Measurements from ENCODE around the gene COL9A3.

GRCh38 chr20:62887860-62888239 is 71.0 kb downstream of the COL9A3 start:
- TF ChIP-seq CTCF (IDR thresholded peaks at IDR 0.05) (no peak), REST (IDR thresholded peaks at IDR 0.05; ENCODE audit: insufficient read depth in 1 of 2, low read depth in 2 of 2, low read length in 1 of 2) (no peak), POLR2AphosphoS5 (IDR thresholded peaks at IDR 0.05; ENCODE audit: low read depth, low read length) (no peak), SIN3A (IDR thresholded peaks at IDR 0.05; ENCODE audit: borderline replicate concordance, insufficient read depth, low read depth, low read length) (no peak)
